HepG2 (cell line): ENCODE measurements around the gene CSF3R. TPM values are rescaled to one million over a fixed set of nuclear protein-coding genes. Genes with fewer than 3 reads are reported as not detected.

ENCODE experiments used
- ELK4 ChIP-seq: sonication (generic); formaldehyde crosslinking; IDR thresholded peaks from 2 replicates; pipeline ENCODE4 v1.9.0; 2021; ENCODE audit warnings: missing genetic modification reagents, borderline replicate concordance
- KMT2A ChIP-seq: sonication (generic); formaldehyde crosslinking; IDR thresholded peaks from 2 replicates; pipeline ENCODE4 v1.4.0; 2020; ENCODE audit warnings: missing genetic modification reagents
- NFKBIZ ChIP-seq: IDR thresholded peaks from 2 replicates; pipeline ENCODE4 v1.6.1; 2018; ENCODE audit warnings: missing genetic modification reagents, missing compliant biosample characterization
- PHF5A ChIP-seq: IDR thresholded peaks from one replicate; pipeline ENCODE4 v1.6.1; 2018; ENCODE audit warnings: low read depth, missing genetic modification reagents; ENCODE audit not compliant: unreplicated experiment
- RXRB ChIP-seq: IDR thresholded peaks from 2 replicates; pipeline ENCODE4 v1.6.1; 2016; ENCODE audit warnings: borderline replicate concordance, missing genetic modification reagents, missing compliant biosample characterization
- SIN3B ChIP-seq: fragments of 150-350 bp; IDR thresholded peaks from 2 replicates; pipeline ENCODE4 v1.6.1; 2014; ENCODE audit warnings: low read length
- TOPORS ChIP-seq: sonication (generic); formaldehyde crosslinking; IDR thresholded peaks from 2 replicates; pipeline ENCODE4 v1.8.0; 2023; ENCODE audit warnings: mild to moderate bottlenecking, missing genetic modification reagents
- TRAFD1 ChIP-seq: sonication (generic); formaldehyde crosslinking; IDR thresholded peaks from 2 replicates; pipeline ENCODE4 v1.5.1; 2020; ENCODE audit warnings: missing genetic modification reagents, mild to moderate bottlenecking, borderline replicate concordance
- ZBTB38 ChIP-seq: sonication (generic); formaldehyde crosslinking; IDR thresholded peaks from 2 replicates; pipeline ENCODE4 v1.5.1; 2020; ENCODE audit warnings: mild to moderate bottlenecking, missing genetic modification reagents
- ZNF430 ChIP-seq: sonication (generic); formaldehyde crosslinking; IDR thresholded peaks from 2 replicates; pipeline ENCODE4 v1.9.0; 2021; ENCODE audit warnings: mild to moderate bottlenecking, missing genetic modification reagents
- ZNF441 ChIP-seq: sonication (generic); formaldehyde crosslinking; IDR thresholded peaks from 2 replicates; pipeline ENCODE4 v1.7.0; 2021; ENCODE audit warnings: missing genetic modification reagents, borderline replicate concordance
- ZNF570 ChIP-seq: sonication (generic); formaldehyde crosslinking; IDR thresholded peaks from 2 replicates; pipeline ENCODE4 v1.4.0; 2020; ENCODE audit warnings: mild to moderate bottlenecking, missing genetic modification reagents, borderline replicate concordance
- ZNF574 ChIP-seq: sonication (generic); formaldehyde crosslinking; IDR thresholded peaks from 2 replicates; pipeline ENCODE4 v1.4.0; 2020; ENCODE audit warnings: missing genetic modification reagents
- polyA plus RNA-seq, 8 experiments: library from polyadenylated mRNA; depleted of rRNA in 3 of 8; stranded (reverse) in 7 of 8; unstranded in 1 of 8; fragments of >200 nt; fragmentation: Illumina TruSeq in 4 of 8; extraction: Trizol in 4 of 8; gene quantifications; 2 replicates each; pipeline versions ENCODE4 v1.2.1 to v1.2.3, GENCODE V29; 2011 to 2016; ENCODE audit warnings: low read depth in 4 of 8, missing spikeins in 1 of 8, mixed read lengths in 1 of 8; ENCODE audit not compliant: insufficient read depth in 1 of 8
- total RNA-seq, 5 experiments: library from RNA; depleted of rRNA; stranded (reverse); fragments of >200 nt; fragmentation: Illumina TruSeq; extraction: Trizol; gene quantifications; 2 replicates each; pipeline ENCODE4 v1.2.3, GENCODE V29; 2016; ENCODE audit warnings: low read depth in 1 of 5
- TF ChIP-seq, protein P1 (sequence below): sonication (generic); formaldehyde crosslinking; IDR thresholded peaks from 2 replicates; pipeline ENCODE4 v1.4.0; 2020; ENCODE audit warnings: missing genetic modification reagents, mild to moderate bottlenecking, borderline replicate concordance
- TF ChIP-seq, protein P2 (sequence below): sonication (generic); formaldehyde crosslinking; conservative IDR thresholded peaks from 2 replicates; pipeline ENCODE4 v1.5.0; 2020; ENCODE audit warnings: missing genetic modification reagents
- TF ChIP-seq, protein P3 (sequence below): sonication (generic); formaldehyde crosslinking; IDR thresholded peaks from 2 replicates; pipeline ENCODE4 v1.5.0; 2020; ENCODE audit warnings: missing genetic modification reagents

CSF3R gene
- total and polyA plus RNA-seq, 2 of the 13 experiments (the other 11 are each of a cell fraction or from before 2014, with no cell fraction given), result 11.9 to 28.8 TPM

GRCh38 chr1:36463803-36464604 is 18.7 kb downstream of the CSF3R start, which contains the start of gene MRPS15 (continued):
- TF ChIP-seq ZNF574, result peak; percentile 94
- TF ChIP-seq SIN3B, result peak; percentile 98
- TF ChIP-seq PHF5A (CRISPR knock-in tag), result peak; percentile 97
- TF ChIP-seq RXRB (CRISPR knock-in tag), result peak; percentile 84
- TF ChIP-seq ZBTB38 (CRISPR knock-in tag), result peak; percentile 56
- TF ChIP-seq NFKBIZ (CRISPR knock-in tag), result 0 out of 2 replicates have a peak, but pooled peaks have one; percentile 47
- TF ChIP-seq ZNF441 (CRISPR knock-in tag), result no peak
- TF ChIP-seq, protein P1, sequence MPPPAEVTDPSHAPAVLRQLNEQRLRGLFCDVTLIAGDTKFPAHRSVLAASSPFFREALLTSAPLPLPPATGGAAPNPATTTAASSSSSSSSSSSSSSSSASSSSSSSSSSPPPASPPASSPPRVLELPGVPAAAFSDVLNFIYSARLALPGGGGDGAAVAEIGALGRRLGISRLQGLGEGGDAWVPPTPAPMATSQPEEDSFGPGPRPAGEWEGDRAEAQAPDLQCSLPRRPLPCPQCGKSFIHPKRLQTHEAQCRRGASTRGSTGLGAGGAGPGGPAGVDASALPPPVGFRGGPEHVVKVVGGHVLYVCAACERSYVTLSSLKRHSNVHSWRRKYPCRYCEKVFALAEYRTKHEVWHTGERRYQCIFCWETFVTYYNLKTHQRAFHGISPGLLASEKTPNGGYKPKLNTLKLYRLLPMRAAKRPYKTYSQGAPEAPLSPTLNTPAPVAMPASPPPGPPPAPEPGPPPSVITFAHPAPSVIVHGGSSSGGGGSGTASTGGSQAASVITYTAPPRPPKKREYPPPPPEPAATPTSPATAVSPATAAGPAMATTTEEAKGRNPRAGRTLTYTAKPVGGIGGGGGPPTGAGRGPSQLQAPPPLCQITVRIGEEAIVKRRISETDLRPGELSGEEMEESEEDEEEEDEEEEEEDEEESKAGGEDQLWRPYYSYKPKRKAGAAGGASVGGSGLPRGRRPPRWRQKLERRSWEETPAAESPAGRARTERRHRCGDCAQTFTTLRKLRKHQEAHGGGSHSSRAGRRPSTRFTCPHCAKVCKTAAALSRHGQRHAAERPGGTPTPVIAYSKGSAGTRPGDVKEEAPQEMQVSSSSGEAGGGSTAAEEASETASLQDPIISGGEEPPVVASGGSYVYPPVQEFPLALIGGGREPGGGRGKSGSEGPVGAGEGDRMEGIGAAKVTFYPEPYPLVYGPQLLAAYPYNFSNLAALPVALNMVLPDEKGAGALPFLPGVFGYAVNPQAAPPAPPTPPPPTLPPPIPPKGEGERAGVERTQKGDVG (CRISPR knock-in tag), result peak; percentile 73; the same call in 1 of the 2 replicates
- no peak for TF ChIP-seq ELK4 (CRISPR knock-in tag)
- 0 out of 2 replicates have a peak, but pooled peaks have one; percentile 39 for TF ChIP-seq TOPORS (CRISPR knock-in tag)
- no peak for TF ChIP-seq TRAFD1
- peak; percentile 95 for TF ChIP-seq KMT2A (CRISPR knock-in tag)
- TF ChIP-seq, protein P2, sequence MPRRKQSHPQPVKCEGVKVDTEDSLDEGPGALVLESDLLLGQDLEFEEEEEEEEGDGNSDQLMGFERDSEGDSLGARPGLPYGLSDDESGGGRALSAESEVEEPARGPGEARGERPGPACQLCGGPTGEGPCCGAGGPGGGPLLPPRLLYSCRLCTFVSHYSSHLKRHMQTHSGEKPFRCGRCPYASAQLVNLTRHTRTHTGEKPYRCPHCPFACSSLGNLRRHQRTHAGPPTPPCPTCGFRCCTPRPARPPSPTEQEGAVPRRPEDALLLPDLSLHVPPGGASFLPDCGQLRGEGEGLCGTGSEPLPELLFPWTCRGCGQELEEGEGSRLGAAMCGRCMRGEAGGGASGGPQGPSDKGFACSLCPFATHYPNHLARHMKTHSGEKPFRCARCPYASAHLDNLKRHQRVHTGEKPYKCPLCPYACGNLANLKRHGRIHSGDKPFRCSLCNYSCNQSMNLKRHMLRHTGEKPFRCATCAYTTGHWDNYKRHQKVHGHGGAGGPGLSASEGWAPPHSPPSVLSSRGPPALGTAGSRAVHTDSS, result 0 out of 2 replicates have a peak, but pooled peaks have one; percentile 25
- TF ChIP-seq ZNF570 (CRISPR knock-in tag), result no peak
- TF ChIP-seq, protein P3, sequence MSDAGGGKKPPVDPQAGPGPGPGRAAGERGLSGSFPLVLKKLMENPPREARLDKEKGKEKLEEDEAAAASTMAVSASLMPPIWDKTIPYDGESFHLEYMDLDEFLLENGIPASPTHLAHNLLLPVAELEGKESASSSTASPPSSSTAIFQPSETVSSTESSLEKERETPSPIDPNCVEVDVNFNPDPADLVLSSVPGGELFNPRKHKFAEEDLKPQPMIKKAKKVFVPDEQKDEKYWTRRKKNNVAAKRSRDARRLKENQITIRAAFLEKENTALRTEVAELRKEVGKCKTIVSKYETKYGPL (CRISPR knock-in tag), result peak; percentile 21; the same call in 1 of the 2 replicates
- TF ChIP-seq ZNF430 (CRISPR knock-in tag), result peak; percentile 53; the same call in 1 of the 2 replicates
